Stimulated activated CD4-positive, alpha-beta T cell treated with anti-CD3 and anti-CD28 coated beads, TNF-alpha, amount 100 ng/mL, for 48 hours (primary cell): ENCODE results near the gene MEIS1.
"Not testable (repeated sequence)": the region's sequence is repeated elsewhere in the genome, so short reads cannot be mapped to it uniquely, and the experiment has no call there.

Source experiments
- DNase-seq, 3 donors: peaks; one replicate each; pipeline ENCODE4 v3.0.0-alpha.2; 2020; ENCODE audit warnings: low read depth in 3 of 3

Gene MEIS1

GRCh38 chr2:66467718-66468117, 32.8 kb downstream of the MEIS1 start:
- no peak for DNase-seq

- no peak for DNase-seq
Observed at GRCh38 chr2:66469214-66469902, 34.4 kb downstream of the MEIS1 start.

GRCh38 chr2:66470199-66470598, 35.3 kb downstream of the MEIS1 start:
- DNase-seq, result no peak

- no peak for DNase-seq
Observed at GRCh38 chr2:66472225-66472843, 37.4 kb downstream of the MEIS1 start.

- DNase-seq, result no peak
Observed at GRCh38 chr2:66477135-66477842, 42.4 kb downstream of the MEIS1 start.

- DNase-seq, result no peak
Observed at GRCh38 chr2:66478299-66478698, 43.4 kb downstream of the MEIS1 start.

GRCh38 chr2:66478731-66479316, 43.9 kb downstream of the MEIS1 start:
- DNase-seq, result no peak

- DNase-seq, result no peak
Observed at GRCh38 chr2:66481100-66481549, 46.2 kb downstream of the MEIS1 start.

GRCh38 chr2:66485252-66485651, 50.3 kb downstream of the MEIS1 start:
- DNase-seq, result not testable (repeated sequence)

- no peak for DNase-seq
Observed at GRCh38 chr2:66488946-66489345, 54.0 kb downstream of the MEIS1 start.

- DNase-seq, result no peak
Observed at GRCh38 chr2:66489436-66489835, 54.5 kb downstream of the MEIS1 start.

- no peak for DNase-seq
Observed at GRCh38 chr2:66490588-66491001, 55.7 kb downstream of the MEIS1 start.

- no peak for DNase-seq
Observed at GRCh38 chr2:66494708-66495107, 59.8 kb downstream of the MEIS1 start.

GRCh38 chr2:66495788-66496640, 61.1 kb downstream of the MEIS1 start:
- no peak for DNase-seq

GRCh38 chr2:66496670-66497420, 61.9 kb downstream of the MEIS1 start:
- no peak for DNase-seq

- DNase-seq, result no peak
Observed at GRCh38 chr2:66497431-66498288, 62.7 kb downstream of the MEIS1 start.

- no peak for DNase-seq
Observed at GRCh38 chr2:66498289-66498975, 63.5 kb downstream of the MEIS1 start.

GRCh38 chr2:66501267-66501666, 66.3 kb downstream of the MEIS1 start:
- no peak for DNase-seq

GRCh38 chr2:66506265-66506664, 71.3 kb downstream of the MEIS1 start:
- no peak for DNase-seq
